ENCODE results near the gene C9orf72.
"Not testable (repeated sequence)": the region's sequence is repeated elsewhere in the genome, so short reads cannot be mapped to it uniquely, and the experiment has no call there.

Gene C9orf72

DNA sequence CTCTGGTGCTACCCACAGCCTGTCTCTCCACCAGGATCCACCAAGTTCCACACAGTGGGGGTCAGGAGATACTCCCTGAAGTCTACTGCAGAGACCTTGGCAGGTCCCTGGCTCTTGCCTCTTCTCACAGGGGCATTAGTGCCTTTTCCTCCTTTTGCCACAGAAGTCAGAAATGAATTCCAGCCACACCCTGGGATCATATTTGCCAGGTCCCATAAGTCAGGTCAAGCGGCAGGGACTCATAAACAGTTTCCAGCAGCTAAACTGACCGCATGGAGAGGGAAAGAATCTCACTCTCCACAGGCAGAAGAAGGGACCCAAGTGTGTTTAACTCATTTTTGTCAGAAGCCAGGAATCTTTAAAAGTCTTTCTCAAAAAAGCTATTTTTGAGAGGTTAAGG, 62.5 kb downstream of the C9orf72 start:
- no peak for DNase-seq

DNA sequence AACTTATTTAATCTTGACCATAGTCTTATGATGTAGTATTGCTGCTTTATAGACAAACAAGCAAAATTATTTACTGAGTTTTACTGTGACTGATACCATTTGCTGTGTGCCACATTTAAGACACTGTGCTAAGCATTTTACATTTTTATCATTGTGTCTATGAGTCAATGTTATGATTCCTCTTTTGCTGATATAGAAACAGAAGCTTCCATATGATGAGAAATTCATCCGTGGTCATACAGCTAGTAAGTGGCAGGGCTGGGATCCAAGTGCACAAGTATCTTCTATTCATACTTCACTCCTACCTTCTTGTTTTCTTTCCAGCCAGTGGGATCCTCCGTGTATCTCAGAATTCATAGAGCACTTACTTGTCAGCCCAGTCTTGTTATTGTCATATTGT, 66.3 kb downstream of the C9orf72 start:
- no peak for DNase-seq

DNA sequence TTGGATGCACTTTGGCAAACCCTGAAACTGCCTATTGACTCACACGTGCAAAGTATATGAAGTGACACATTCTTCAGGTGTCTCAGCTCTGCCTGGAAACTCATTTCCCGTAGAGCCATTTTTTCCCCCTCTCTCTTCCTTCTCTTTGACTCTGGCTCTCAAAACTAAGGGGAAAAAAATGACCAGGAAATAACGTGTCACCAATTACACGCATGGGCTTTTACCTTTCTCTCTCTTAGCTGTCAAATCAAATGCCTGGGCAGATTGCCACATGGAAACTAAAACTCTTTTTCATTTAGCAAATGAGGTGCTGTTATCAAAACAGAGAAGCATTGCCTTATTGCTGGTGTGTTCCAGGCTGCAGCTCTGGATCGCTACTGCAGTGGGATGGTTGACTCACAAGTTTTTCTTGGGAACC, 67.5 kb downstream of the C9orf72 start:
- DNase-seq = no peak

DNA sequence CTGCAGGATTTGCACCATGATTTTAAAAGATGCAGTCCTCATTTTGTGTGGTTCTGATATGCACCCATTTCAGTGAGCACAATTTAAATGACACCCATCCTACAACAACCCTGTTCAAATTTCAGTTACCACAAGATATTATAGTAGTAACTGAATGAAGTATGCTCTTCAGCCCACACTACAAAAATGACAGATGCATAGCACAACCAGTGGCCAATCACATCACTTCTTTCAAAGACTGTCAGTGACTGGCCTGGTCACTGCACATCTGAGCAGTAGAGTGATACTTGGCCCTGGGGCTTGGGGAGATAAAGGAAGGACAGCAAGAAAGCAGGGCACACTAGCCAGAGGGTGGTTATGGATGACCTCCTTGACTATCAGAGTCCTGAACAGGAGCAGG, 69.0 kb downstream of the C9orf72 start:
- DNase-seq = no peak

GRCh38 chr9:27503623-27504022, 69.7 kb downstream of the C9orf72 start:
- DNase-seq = no peak

DNA sequence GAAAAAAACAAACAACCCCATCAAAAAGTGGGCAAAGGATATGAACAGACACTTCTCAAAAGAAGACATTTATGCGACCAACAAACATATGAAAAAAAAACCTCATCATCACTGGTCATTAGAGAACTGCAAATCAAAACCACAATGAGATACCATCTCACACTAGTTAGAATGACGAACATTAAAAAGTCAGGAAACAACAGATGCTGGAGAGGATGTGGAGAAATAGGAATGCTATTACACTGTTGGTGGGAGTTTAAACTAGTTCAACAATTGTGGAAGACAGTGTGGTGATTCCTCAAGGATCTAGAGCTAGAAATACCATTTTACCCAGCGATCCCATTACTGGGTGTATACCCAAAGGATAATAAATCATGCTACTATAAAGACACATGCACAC, 72.4 kb downstream of the C9orf72 start:
- not testable (repeated sequence) for DNase-seq

DNA sequence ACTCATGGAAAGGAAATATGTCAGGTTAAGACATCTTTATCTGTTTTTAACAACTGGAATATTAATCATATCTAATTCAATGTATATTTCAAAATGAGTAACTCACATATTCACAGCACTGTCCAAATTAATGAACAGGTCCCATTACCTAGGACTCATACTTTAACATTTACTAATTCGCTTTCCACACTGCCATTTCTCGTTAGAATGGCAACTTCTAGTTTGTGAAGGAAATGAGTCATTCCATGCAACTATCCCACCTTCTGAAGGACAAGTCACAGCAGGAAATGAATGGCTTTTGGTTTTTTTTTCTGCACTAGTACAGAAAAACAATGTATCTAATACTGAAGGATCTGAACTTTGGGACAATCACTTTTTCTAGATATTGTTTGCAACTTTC, 73.8 kb downstream of the C9orf72 start:
- DNase-seq = no peak

DNA sequence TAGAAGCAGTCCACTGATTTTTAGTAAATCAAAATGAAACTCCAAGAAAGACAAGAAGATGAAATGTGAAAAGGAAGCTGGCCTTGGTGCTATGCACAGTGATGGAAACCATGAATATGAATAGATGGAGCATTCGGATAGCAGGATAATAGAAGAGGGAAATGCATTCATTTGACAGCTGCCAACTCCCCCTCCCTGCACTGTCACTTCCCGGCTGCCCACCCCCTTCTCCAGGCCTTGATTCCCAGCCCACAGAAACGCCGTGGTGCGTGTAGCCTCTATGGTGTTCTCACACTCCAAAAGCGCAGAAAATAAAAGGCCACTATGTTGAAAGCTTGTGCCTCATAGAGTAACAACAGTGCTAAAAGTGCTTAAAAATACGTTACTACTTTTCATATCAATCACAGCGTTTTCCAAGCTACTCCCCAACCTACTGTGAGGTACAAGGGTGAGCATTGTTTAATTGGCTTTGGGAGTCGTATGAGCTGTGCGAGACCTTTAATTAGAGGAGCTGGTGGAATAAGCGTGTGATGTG, 75.3 kb downstream of the C9orf72 start:
- no peak for DNase-seq
